Suppressor macrophage (primary cell): Measurements from ENCODE around the gene KLF15.
A peak's percentile ranks its signal among the peaks of the same experiment; 100 is the strongest.

Experiments
- DNase-seq, 4 experiments: peaks; one replicate each; pipeline ENCODE4 v3.0.0-alpha.2; 2020 to 2022

KLF15 gene

GRCh38 chr3:126319701-126320295 lies 37.4 kb downstream of the KLF15 start:
- no peak for DNase-seq

- DNase-seq, result no peak
These were observed 39.9 kb downstream of the KLF15 start for GRCh38 chr3:126317029-126317996.

GRCh38 chr3:126316501-126316939 lies 40.7 kb downstream of the KLF15 start:
- DNase-seq, result no peak

GRCh38 chr3:126316031-126316461 lies 41.2 kb downstream of the KLF15 start:
- no peak for DNase-seq

- no peak for DNase-seq
These were observed 42.2 kb downstream of the KLF15 start for GRCh38 chr3:126314790-126315658.

- DNase-seq, result no peak
These were observed 42.9 kb downstream of the KLF15 start for GRCh38 chr3:126314305-126314789.

GRCh38 chr3:126313580-126314304 lies 43.5 kb downstream of the KLF15 start:
- no peak for DNase-seq

GRCh38 chr3:126313166-126313565 lies 44.0 kb downstream of the KLF15 start:
- no peak for DNase-seq

- no peak for DNase-seq
These were observed 44.9 kb downstream of the KLF15 start for GRCh38 chr3:126312341-126312740.

GRCh38 chr3:126311338-126311978 lies 45.8 kb downstream of the KLF15 start:
- DNase-seq, result no peak

- DNase-seq, result no peak
These were observed 46.4 kb downstream of the KLF15 start for GRCh38 chr3:126310816-126311215.

- no peak for DNase-seq
These were observed 47.1 kb downstream of the KLF15 start for GRCh38 chr3:126309861-126310655.

GRCh38 chr3:126309165-126309564 lies 48.0 kb downstream of the KLF15 start:
- peak; percentile 2 to 35 (median 18) for DNase-seq

- DNase-seq, result no peak
These were observed 48.6 kb downstream of the KLF15 start for GRCh38 chr3:126308394-126309125.

- no peak for DNase-seq
These were observed 49.4 kb downstream of the KLF15 start for GRCh38 chr3:126307591-126308393.

- DNase-seq, result no peak
These were observed 50.2 kb downstream of the KLF15 start for GRCh38 chr3:126306888-126307482.

GRCh38 chr3:126306397-126306796 lies 50.8 kb downstream of the KLF15 start:
- no peak for DNase-seq

- DNase-seq, result no peak
These were observed 51.8 kb downstream of the KLF15 start for GRCh38 chr3:126305427-126305826.

GRCh38 chr3:126304704-126305103 lies 52.5 kb downstream of the KLF15 start:
- no peak for DNase-seq
